Thymus (tissue), 11 donors: ENCODE measurements around the gene USP12. TPM values are rescaled to one million over a fixed set of nuclear protein-coding genes. Genes with fewer than 3 reads are reported as not detected.
"Not testable (repeated sequence)": the region's sequence is repeated elsewhere in the genome, so short reads cannot be mapped to it uniquely, and the experiment has no call there.

Source experiments
- DNase-seq, 9 donors: peaks; one replicate each; pipeline ENCODE4 v3.0.0-alpha.2; 2013; ENCODE audit warnings: low spot score in 9 of 9, low read depth in 6 of 9, missing footprints in 1 of 9
- H3K27ac ChIP-seq, 2 donors: one replicate each; pipeline ENCODE4 v1.5.1; 2013; ENCODE audit warnings: control low read depth in 1 of 2, low read depth in 1 of 2, low read length in 1 of 2, mild to moderate bottlenecking in 1 of 2, moderate library complexity in 1 of 2
- H3K27me3 ChIP-seq, 2 donors: one replicate each; pipeline ENCODE4 v1.5.1; 2013; ENCODE audit warnings: low read length in 1 of 2; ENCODE audit not compliant: control insufficient read depth in 2 of 2, insufficient read depth in 1 of 2
- H3K36me3 ChIP-seq, 2 donors: one replicate each; pipeline ENCODE4 v1.5.1; 2013; ENCODE audit warnings: low read length in 1 of 2, mild to moderate bottlenecking in 1 of 2, moderate library complexity in 1 of 2; ENCODE audit not compliant: control insufficient read depth in 2 of 2, insufficient read depth in 2 of 2
- H3K4me1 ChIP-seq, 2 donors: one replicate each; pipeline ENCODE4 v1.5.1; 2013; ENCODE audit warnings: low read length in 2 of 2; ENCODE audit not compliant: control insufficient read depth in 2 of 2, insufficient read depth in 2 of 2
- H3K4me3 ChIP-seq, 2 donors: one replicate each; pipeline ENCODE4 v1.5.1; 2013; ENCODE audit warnings: low read length in 2 of 2, control low read depth in 1 of 2, mild to moderate bottlenecking in 1 of 2
- H3K9me3 ChIP-seq, 2 donors: one replicate each; pipeline ENCODE4 v1.5.1; 2013; ENCODE audit warnings: low read length in 1 of 2, mild to moderate bottlenecking in 1 of 2; ENCODE audit not compliant: control insufficient read depth in 2 of 2, insufficient read depth in 1 of 2
- WGBS: extraction: QIAGEN DNeasy Blood & Tissue Kit; methylation state at CpG from one replicate; pipeline ENCODE4 v1.1.7; 2013; 5-methylcytosine and 5-hydroxymethylcytosine counted together
- polyA plus RNA-seq: library from polyadenylated mRNA; stranded (reverse); fragments of 200-250 nt; gene quantifications from one replicate; pipeline ENCODE4 v1.2.3, GENCODE V29; 2013
- total RNA-seq: library from RNA; stranded (reverse); fragments of 120-200 nt; gene quantifications from one replicate; pipeline ENCODE4 v1.2.4, GENCODE V29; 2013
- donor health status: healthy.

The USP12 gene
- total and polyA plus RNA-seq, 2 donors = 11.9 to 14.6 TPM

- peak in 1 of 9 donors; percentile 16 for DNase-seq
- WGBS = 93% methylated on average over 8 of the region's 8 CpGs
- Histone ChIP-seq H3K4me1 (no peaks in the 10 kb centered on the region), H3K36me3 (no peaks in the 10 kb centered on the region), H3K9me3 (no peaks in the 10 kb centered on the region), H3K4me3 (no peak overlapping the region), H3K27ac (no peak overlapping the region), H3K27me3 (no peaks in the 10 kb centered on the region)
These were observed 24.0 kb downstream of the USP12 start for GRCh38 chr13:27147530-27148170.

GRCh38 chr13:27141746-27142145 lies 29.9 kb downstream of the USP12 start:
- WGBS = 97% methylated on average over 5 of the region's 5 CpGs
- Histone ChIP-seq H3K4me3 (no peak overlapping the region), H3K9me3 (peaks cover 2 to 10% of the 10 kb centered on the region in 2 donors), H3K36me3 (peaks cover 3% of the 10 kb centered on the region in 2 donors), H3K27me3 (no peaks in the 10 kb centered on the region), H3K27ac (no peak overlapping the region), H3K4me1 (no peaks in the 10 kb centered on the region)
- DNase-seq = no peak

- peaks cover 2 to 10% of the 10 kb centered on the region in 2 donors for H3K9me3 ChIP-seq
- H3K27me3 ChIP-seq, H3K27ac ChIP-seq, H3K4me1 ChIP-seq, H3K4me3 ChIP-seq, H3K36me3 ChIP-seq, DNase-seq: not testable (repeated sequence)
- 98% methylated on average over 5 of the region's 5 CpGs for WGBS
These were observed 30.5 kb downstream of the USP12 start for GRCh38 chr13:27141159-27141558.

GRCh38 chr13:27140060-27140459 lies 31.6 kb downstream of the USP12 start:
- DNase-seq = no peak
- no peaks in the 10 kb centered on the region for H3K4me1 ChIP-seq
- no peak overlapping the region for H3K27ac ChIP-seq
- H3K36me3 ChIP-seq = peaks cover 3% of the 10 kb centered on the region in 2 donors
- H3K9me3 ChIP-seq = peaks cover 2 to 10% of the 10 kb centered on the region in 2 donors
- no peak overlapping the region for H3K4me3 ChIP-seq
- WGBS = 96% methylated on average over 4 of the region's 4 CpGs
- H3K27me3 ChIP-seq = no peaks in the 10 kb centered on the region

GRCh38 chr13:27139565-27139964 lies 32.0 kb downstream of the USP12 start:
- 96% methylated on average over 2 of the region's 2 CpGs for WGBS
- no peak overlapping the region for H3K27ac ChIP-seq
- no peak for DNase-seq

GRCh38 chr13:27138457-27139093 lies 33.0 kb downstream of the USP12 start:
- H3K4me3 ChIP-seq = no peak overlapping the region
- H3K4me1 ChIP-seq = no peaks in the 10 kb centered on the region
- WGBS = 98% methylated on average over 4 of the region's 4 CpGs
- H3K27me3 ChIP-seq = no peaks in the 10 kb centered on the region
- H3K9me3 ChIP-seq = peaks cover 2 to 10% of the 10 kb centered on the region in 2 donors
- no peak for DNase-seq
- no peak overlapping the region for H3K27ac ChIP-seq
- H3K36me3 ChIP-seq = peaks cover 3% of the 10 kb centered on the region in 2 donors

More at GRCh38 chr13:27139565-27139964, 32.0 kb downstream of the USP12 start:
- Histone ChIP-seq H3K36me3 (peaks cover 3% of the 10 kb centered on the region in 2 donors), H3K9me3 (peaks cover 2 to 10% of the 10 kb centered on the region in 2 donors), H3K4me3 (no peak overlapping the region), H3K4me1 (no peaks in the 10 kb centered on the region), H3K27me3 (no peaks in the 10 kb centered on the region)

- Histone ChIP-seq H3K9me3 (peaks cover 2 to 10% of the 10 kb centered on the region in 2 donors), H3K27ac (no peak overlapping the region), H3K4me1 (no peaks in the 10 kb centered on the region), H3K27me3 (no peaks in the 10 kb centered on the region), H3K4me3 (no peak overlapping the region), H3K36me3 (peaks cover 3% of the 10 kb centered on the region in 2 donors)
- 98% methylated on average over 7 of the region's 7 CpGs for WGBS
- no peak for DNase-seq
These were observed 33.9 kb downstream of the USP12 start for GRCh38 chr13:27137759-27138158.

GRCh38 chr13:27135023-27135422 lies 36.6 kb downstream of the USP12 start:
- WGBS = 94% methylated on average over 5 of the region's 5 CpGs
- Histone ChIP-seq H3K4me1 (no peaks in the 10 kb centered on the region), H3K9me3 (no peaks in the 10 kb centered on the region), H3K36me3 (no peaks in the 10 kb centered on the region), H3K27me3 (no peaks in the 10 kb centered on the region), H3K4me3 (no peak overlapping the region), H3K27ac (no peak overlapping the region)
- no peak for DNase-seq

GRCh38 chr13:27133889-27134288 lies 37.7 kb downstream of the USP12 start:
- no peaks in the 10 kb centered on the region for H3K36me3 ChIP-seq
- DNase-seq = no peak
- 98% methylated on average over 2 of the region's 2 CpGs for WGBS
- no peaks in the 10 kb centered on the region for H3K27me3 ChIP-seq
- H3K4me3 ChIP-seq = no peak overlapping the region
- H3K9me3 ChIP-seq = peaks cover 0 to 1% of the 10 kb centered on the region in 2 donors
- no peaks in the 10 kb centered on the region for H3K4me1 ChIP-seq
- no peak overlapping the region for H3K27ac ChIP-seq
